Kidney (tissue), 14 donors: ENCODE data around the gene MEF2C. TPM values are rescaled to one million over a fixed set of nuclear protein-coding genes. Genes with fewer than 3 reads are reported as not detected.

ENCODE experiments used
- DNase-seq, 5 donors: peaks; one replicate each; pipeline ENCODE4 v3.0.0-alpha.2; 2013 to 2020
- FAIRE-seq: peaks from 2 replicates; lab custom pipeline; 2012; peaks lifted over from hg19 to GRCh38; lab: Jason Lieb, UNC
- H3K27ac ChIP-seq, 2 donors: one replicate each; pipeline ENCODE4 v1.7.0; 2013; ENCODE audit warnings: low read depth in 2 of 2, low read length in 2 of 2, inconsistent platforms in 1 of 2
- H3K27me3 ChIP-seq: one replicate; pipeline ENCODE4 v1.7.1; 2013; ENCODE audit warnings: low read length, inconsistent platforms; ENCODE audit not compliant: control insufficient read depth, insufficient read depth
- H3K36me3 ChIP-seq, 3 donors: one replicate each; pipeline versions ENCODE4 v1.7.0 to v1.7.1; 2013; ENCODE audit warnings: low read length in 3 of 3, control low read depth in 1 of 3, inconsistent platforms in 1 of 3; ENCODE audit not compliant: insufficient read depth in 3 of 3, control insufficient read depth in 2 of 3
- H3K4me1 ChIP-seq, 3 donors: one replicate each; pipeline versions ENCODE4 v1.7.0 to v1.7.1; 2013; ENCODE audit warnings: low read length in 3 of 3, inconsistent platforms in 1 of 3, low read depth in 1 of 3; ENCODE audit not compliant: control insufficient read depth in 2 of 3, insufficient read depth in 2 of 3
- H3K4me3 ChIP-seq, 3 donors: one replicate each; pipeline versions ENCODE4 v1.7.0 to v1.8.1; 2013; ENCODE audit warnings: low read length in 3 of 3, control low read depth in 1 of 3, inconsistent platforms in 1 of 3
- H3K9ac ChIP-seq, 3 donors: one replicate each; pipeline versions ENCODE4 v1.7.0 to v1.7.1; 2013; ENCODE audit warnings: low read length in 3 of 3, control low read depth in 1 of 3, inconsistent platforms in 1 of 3
- H3K9me3 ChIP-seq, 3 donors: one replicate each; pipeline versions ENCODE4 v1.7.0 to v1.7.1; 2013; ENCODE audit warnings: low read length in 3 of 3, control low read depth in 1 of 3, inconsistent platforms in 1 of 3; ENCODE audit not compliant: control insufficient read depth in 2 of 3, insufficient read depth in 1 of 3
- intact Hi-C: fragments of 100-400 bp; cut with DNase I; formaldehyde crosslinking; loops from one replicate; pipeline ENCODE4 v1.11.1; 2022
- polyA plus RNA-seq: library from polyadenylated mRNA; stranded (reverse); fragments of 350-450 nt; fragmentation: Illumina TruSeq; extraction: RNeasy Lipid Tissue Mini Kit (QIAGEN cat#74804); gene quantifications from one replicate; pipeline ENCODE4 v1.2.3, GENCODE V29; 2014; ENCODE audit warnings: low read depth, low replicate concordance; ENCODE audit not compliant: insufficient read depth
- total RNA-seq: library from RNA; stranded (reverse); fragmentation: NEBNext Ultra II Directional; extraction: Animal tissue kit (Norgen Biotek cat#: 25700); gene quantifications from one replicate; pipeline ENCODE4 v1.2.1, GENCODE V29; 2021
- TF ChIP-seq, protein P1 (sequence below): IDR thresholded peaks from 3 replicates; pipeline ENCODE4 v1.5.1; 2012; ENCODE audit warnings: mild to moderate bottlenecking, moderate library complexity, borderline replicate concordance; ENCODE audit not compliant: insufficient read depth; ENCODE audit errors: extremely low read depth
- donor health status: control.
- donor health status: control.
- donor health status: control.
- donor health status: control.
- donor health status: control.
- donor health status: DM: yes; HTN: yes; CAD: no.
- donor health status: Normal renal cell carcinoma (clear cell type).

Gene MEF2C
- total and polyA plus RNA-seq, 2 donors from 2014 or later: 5.3 to 75.4 TPM

DNA sequence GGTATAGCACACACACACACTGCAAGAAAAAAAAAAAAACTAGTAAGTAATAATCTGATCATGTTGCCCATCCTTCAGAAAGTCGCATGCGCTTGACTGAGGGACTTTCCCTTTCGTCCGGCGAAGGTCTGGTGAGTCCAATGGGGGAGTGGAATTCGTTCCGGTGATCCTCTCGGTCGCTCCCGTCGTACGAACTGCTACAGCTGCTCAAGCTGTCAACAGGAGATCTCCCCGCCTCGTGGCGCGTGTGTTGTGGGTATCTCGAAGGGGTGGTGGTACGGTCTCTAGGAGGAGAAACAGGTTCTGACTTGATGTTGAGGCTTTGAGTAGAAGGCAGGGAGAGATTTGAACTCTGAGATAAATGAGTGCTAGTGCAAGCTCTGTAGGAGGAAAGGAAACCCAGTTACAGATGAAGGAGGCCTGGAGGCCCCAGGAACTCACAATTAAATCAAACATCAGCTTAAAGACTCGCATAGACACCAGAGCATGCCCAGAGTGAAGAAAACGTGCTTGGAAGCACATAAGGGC, 160.4 kb downstream of the MEF2C start:
- intact Hi-C loops: no loop called here
- peaks cover 0 to 4% (median 0%) of the 10 kb centered on the region in 3 donors for H3K36me3 ChIP-seq
- no peaks in the 10 kb centered on the region for H3K4me1 ChIP-seq
- FAIRE-seq: no peak
- no peaks in the 10 kb centered on the region for H3K9me3 ChIP-seq
- TF ChIP-seq, protein P1, sequence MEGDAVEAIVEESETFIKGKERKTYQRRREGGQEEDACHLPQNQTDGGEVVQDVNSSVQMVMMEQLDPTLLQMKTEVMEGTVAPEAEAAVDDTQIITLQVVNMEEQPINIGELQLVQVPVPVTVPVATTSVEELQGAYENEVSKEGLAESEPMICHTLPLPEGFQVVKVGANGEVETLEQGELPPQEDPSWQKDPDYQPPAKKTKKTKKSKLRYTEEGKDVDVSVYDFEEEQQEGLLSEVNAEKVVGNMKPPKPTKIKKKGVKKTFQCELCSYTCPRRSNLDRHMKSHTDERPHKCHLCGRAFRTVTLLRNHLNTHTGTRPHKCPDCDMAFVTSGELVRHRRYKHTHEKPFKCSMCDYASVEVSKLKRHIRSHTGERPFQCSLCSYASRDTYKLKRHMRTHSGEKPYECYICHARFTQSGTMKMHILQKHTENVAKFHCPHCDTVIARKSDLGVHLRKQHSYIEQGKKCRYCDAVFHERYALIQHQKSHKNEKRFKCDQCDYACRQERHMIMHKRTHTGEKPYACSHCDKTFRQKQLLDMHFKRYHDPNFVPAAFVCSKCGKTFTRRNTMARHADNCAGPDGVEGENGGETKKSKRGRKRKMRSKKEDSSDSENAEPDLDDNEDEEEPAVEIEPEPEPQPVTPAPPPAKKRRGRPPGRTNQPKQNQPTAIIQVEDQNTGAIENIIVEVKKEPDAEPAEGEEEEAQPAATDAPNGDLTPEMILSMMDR: no peak
- H3K4me3 ChIP-seq: no peak overlapping the region
- no peaks in the 10 kb centered on the region for H3K27me3 ChIP-seq
- H3K27ac ChIP-seq: no peak overlapping the region
- no peak overlapping the region for H3K9ac ChIP-seq
- DNase-seq: no peak

DNA sequence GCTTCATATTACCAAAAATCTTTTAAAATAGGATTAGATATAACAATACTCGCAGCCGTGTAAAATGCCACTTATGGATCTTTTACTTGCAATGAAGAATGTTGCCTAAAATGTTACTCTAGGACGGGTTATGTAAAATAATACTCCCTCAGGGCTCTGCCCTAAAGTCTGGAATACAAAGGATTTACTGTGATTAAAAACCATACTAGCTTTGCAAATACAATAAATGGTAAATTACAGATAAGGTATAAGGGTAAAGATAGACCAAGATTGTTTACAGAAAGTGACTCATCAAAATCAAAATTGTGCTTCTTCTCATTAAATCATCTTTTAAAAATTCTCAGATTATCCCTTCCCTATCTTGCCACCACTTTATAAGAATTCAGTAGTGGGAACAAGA, 163.6 kb downstream of the MEF2C start:
- intact Hi-C loops: no loop called here
- Histone ChIP-seq H3K4me3 (no peak overlapping the region), H3K36me3 (no peaks in the 10 kb centered on the region), H3K27me3 (no peaks in the 10 kb centered on the region), H3K27ac (no peak overlapping the region), H3K9me3 (no peaks in the 10 kb centered on the region), H3K9ac (no peak overlapping the region), H3K4me1 (no peaks in the 10 kb centered on the region)
- no peak for DNase-seq
- TF ChIP-seq, protein P1: no peak
- FAIRE-seq: no peak

DNA sequence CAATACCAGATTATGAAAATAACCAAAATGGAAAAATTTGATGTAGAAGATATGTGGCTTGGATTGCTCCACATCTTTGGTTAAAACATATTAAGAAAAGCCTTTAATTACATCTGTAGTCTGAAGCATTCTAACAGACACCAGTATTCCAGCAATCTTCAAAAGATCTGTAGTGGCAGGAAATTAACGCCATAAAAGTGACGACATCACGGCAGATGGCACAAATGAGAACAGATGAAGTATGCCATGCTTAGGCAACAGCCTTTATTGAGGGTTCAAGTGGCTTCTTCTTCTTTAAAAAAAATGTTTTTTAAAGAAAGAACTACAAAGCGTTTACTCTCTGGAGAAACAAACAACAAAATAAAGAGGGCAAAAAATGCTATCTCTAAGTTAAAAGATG, 164.2 kb downstream of the MEF2C start:
- no peak overlapping the region for H3K9ac ChIP-seq
- no peaks in the 10 kb centered on the region for H3K27me3 ChIP-seq
- FAIRE-seq (no peak), DNase-seq (no peak)
- TF ChIP-seq, protein P1: no peak
- intact Hi-C loops: no loop called here
- no peak overlapping the region for H3K27ac ChIP-seq
- H3K36me3 ChIP-seq: no peaks in the 10 kb centered on the region
- H3K4me1 ChIP-seq: no peaks in the 10 kb centered on the region
- H3K4me3 ChIP-seq: no peak overlapping the region
- H3K9me3 ChIP-seq: no peaks in the 10 kb centered on the region

DNA sequence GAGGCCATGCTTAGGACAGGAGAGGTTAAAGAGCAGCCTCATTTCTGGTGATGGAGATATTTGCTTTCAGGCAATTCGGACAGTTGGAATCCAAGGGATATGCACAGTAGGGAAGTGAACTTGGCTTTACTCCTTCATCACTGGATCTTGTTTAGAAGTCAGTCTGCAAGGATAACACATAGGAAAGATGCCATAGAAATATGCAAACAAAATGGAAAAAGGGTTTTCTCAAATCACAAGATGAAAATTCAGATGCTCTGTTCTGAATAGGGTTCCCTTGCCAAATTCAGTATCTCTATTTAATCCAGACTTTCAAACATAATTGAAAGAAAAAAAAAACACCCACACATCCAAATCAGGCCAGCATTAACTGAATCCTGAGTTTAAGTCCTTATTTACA, 166.9 kb downstream of the MEF2C start:
- FAIRE-seq (no peak), DNase-seq (no peak)
- TF ChIP-seq, protein P1: no peak
- Histone ChIP-seq H3K27ac (no peak overlapping the region), H3K9me3 (no peaks in the 10 kb centered on the region), H3K36me3 (no peaks in the 10 kb centered on the region), H3K4me3 (no peak overlapping the region), H3K27me3 (no peaks in the 10 kb centered on the region), H3K9ac (no peak overlapping the region), H3K4me1 (no peaks in the 10 kb centered on the region)
- intact Hi-C loops: no loop called here
